Measurements from ENCODE around the gene MEGF11.

The MEGF11 gene

DNA sequence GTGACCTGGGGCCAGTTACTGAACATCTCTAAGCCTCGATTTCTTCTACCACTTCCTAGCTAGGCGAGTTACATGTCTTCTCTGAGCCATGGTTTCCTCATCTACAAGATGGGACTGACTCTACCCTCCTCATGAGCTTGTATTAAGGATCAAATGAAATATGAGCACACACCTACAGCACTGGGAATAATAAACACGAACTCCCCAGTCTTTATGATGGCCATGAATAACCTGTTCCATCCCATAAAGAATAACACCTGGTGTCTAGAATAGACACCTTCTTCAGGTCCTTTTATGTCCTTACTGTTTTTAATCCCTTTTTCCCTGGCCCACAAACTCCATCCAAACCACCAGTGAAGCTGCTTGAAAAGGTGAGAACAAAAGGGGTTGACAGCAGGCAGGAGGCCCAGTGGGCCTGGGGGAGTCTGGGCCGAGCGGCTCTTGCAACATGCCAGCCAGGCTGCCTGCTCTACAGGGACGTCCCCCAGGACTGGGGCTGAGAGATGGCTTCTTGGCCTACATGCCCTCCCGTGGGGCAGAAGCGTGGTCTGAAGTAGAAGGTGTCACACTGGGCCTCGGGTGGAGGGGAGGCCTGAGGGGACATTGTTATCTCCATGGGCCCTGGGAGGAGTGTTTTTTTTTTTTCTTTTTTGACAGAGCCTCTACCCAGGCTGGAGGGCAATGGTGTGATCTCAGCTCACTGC is 206.1 kb downstream of the MEGF11 start:
- no peaks in the 10 kb centered on the region for H3K36me3 ChIP-seq (ENCODE audit: control insufficient read depth, insufficient read depth, low read length)
- no peaks in the 10 kb centered on the region for H3K27me3 ChIP-seq (ENCODE audit: control insufficient read depth, insufficient read depth, low read length)
- no peak overlapping the region for H3K4me3 ChIP-seq (ENCODE audit: low read depth, low read length)
- no peaks in the 10 kb centered on the region for H3K9me3 ChIP-seq (ENCODE audit: control insufficient read depth, insufficient read depth, low read length)
- no peak overlapping the region for H3K9ac ChIP-seq (ENCODE audit: low read depth, low read length)
- peaks cover under 1% of the 10 kb centered on the region for H3K4me1 ChIP-seq (ENCODE audit: control insufficient read depth, insufficient read depth, low read length)

DNA sequence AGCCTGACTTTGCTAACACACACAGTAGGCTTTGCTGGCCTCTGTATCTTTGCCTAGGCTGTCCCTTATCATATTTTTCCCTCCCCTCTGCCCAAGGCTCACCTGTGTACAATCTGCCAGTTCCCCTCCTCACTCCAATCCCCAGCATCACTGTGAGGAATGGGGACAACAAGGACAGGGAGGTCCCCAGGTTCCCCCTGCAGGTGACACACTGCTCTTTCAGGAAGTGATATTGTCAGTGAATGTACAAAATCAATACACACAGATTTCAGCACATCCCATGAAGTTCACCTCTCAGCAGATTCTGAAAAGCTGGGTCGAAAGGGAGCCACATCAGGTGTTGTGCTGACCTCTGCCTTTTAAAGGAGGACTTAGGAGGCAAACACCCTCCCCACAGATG is 206.8 kb downstream of the MEGF11 start:
- H3K4me1 ChIP-seq (ENCODE audit: control insufficient read depth, insufficient read depth, low read length) = peaks cover 6% of the 10 kb centered on the region
- H3K4me3 ChIP-seq (ENCODE audit: low read depth, low read length) = no peak overlapping the region
- no peaks in the 10 kb centered on the region for H3K27me3 ChIP-seq (ENCODE audit: control insufficient read depth, insufficient read depth, low read length)

DNA sequence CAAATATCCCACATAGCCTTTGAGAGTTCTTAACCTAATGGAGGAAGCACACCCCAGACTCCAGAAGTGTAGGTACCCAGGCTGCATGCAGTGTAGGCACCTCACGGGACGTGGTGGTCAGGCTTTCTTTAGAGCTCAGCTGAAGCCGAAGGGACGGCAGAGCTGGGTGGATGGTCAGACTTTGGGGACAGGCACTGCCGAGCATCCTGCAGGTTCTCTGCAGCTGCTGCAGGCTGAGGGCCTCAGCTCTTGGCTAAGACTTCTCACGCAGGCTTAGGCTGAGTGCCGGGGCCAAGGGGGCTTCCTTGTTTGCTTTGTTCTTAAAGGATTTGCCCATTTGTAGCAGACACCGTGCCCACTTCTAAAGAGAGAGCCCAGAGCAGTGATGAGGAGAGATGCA is 207.2 kb downstream of the MEGF11 start:
- H3K4me1 ChIP-seq (ENCODE audit: control insufficient read depth, insufficient read depth, low read length) = peaks cover 9% of the 10 kb centered on the region
- no peaks in the 10 kb centered on the region for H3K27me3 ChIP-seq (ENCODE audit: control insufficient read depth, insufficient read depth, low read length)
- no peak overlapping the region for H3K4me3 ChIP-seq (ENCODE audit: low read depth, low read length)
- no peaks in the 10 kb centered on the region for H3K36me3 ChIP-seq (ENCODE audit: control insufficient read depth, insufficient read depth, low read length)
- H3K9me3 ChIP-seq (ENCODE audit: control insufficient read depth, insufficient read depth, low read length) = no peaks in the 10 kb centered on the region
- H3K9ac ChIP-seq (ENCODE audit: low read depth, low read length) = no peak overlapping the region

More for the DNA sequence above, 206.8 kb downstream of the MEGF11 start:
- Histone ChIP-seq H3K9ac (ENCODE audit: low read depth, low read length) (no peak overlapping the region), H3K9me3 (ENCODE audit: control insufficient read depth, insufficient read depth, low read length) (no peaks in the 10 kb centered on the region), H3K36me3 (ENCODE audit: control insufficient read depth, insufficient read depth, low read length) (no peaks in the 10 kb centered on the region)

DNA sequence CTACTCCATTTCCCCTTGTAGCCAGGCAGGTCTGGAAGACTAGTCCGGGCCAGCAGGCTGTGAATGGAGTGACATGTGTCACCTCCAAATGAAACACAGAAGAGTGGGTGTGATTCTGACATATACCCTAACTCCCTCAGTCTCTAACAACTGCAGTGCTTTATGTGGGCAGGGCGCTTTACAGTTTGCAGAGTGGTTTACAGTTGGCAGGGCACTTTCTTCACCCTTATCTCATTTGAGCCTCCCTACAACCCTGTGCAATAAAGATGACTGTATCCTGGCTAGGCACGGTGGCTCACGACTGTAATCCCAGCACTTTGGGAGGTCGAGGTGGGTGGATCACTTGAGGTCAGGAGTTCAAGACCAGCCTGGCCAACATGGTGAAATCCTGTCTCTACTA is 208.0 kb downstream of the MEGF11 start:
- Histone ChIP-seq H3K27me3 (ENCODE audit: control insufficient read depth, insufficient read depth, low read length) (no peaks in the 10 kb centered on the region), H3K4me3 (ENCODE audit: low read depth, low read length) (no peak overlapping the region), H3K9ac (ENCODE audit: low read depth, low read length) (no peak overlapping the region), H3K4me1 (ENCODE audit: control insufficient read depth, insufficient read depth, low read length) (peaks cover 16% of the 10 kb centered on the region), H3K36me3 (ENCODE audit: control insufficient read depth, insufficient read depth, low read length) (no peaks in the 10 kb centered on the region), H3K9me3 (ENCODE audit: control insufficient read depth, insufficient read depth, low read length) (no peaks in the 10 kb centered on the region)

DNA sequence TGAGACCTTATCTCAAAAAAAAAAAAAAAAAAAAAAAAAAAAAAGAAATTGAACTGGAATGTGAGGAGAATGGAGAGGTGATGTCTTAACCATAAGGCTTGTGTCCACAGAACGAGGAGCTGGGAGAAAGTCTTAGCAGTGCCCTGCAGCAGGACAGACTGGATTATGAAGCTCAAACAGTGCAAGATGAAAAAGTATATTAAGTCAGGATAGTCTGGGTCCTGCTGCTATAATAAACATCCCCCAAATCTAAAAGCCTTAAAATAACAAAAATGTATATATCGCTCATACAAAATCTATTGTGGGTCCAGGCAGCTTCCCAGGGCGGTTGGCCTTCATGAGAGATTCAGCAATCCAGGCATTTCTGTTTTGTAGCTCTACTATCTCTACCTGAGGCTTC is 208.7 kb downstream of the MEGF11 start:
- Histone ChIP-seq H3K36me3 (ENCODE audit: control insufficient read depth, insufficient read depth, low read length) (no peaks in the 10 kb centered on the region), H3K27me3 (ENCODE audit: control insufficient read depth, insufficient read depth, low read length) (no peaks in the 10 kb centered on the region), H3K4me1 (ENCODE audit: control insufficient read depth, insufficient read depth, low read length) (peaks cover 16% of the 10 kb centered on the region)

DNA sequence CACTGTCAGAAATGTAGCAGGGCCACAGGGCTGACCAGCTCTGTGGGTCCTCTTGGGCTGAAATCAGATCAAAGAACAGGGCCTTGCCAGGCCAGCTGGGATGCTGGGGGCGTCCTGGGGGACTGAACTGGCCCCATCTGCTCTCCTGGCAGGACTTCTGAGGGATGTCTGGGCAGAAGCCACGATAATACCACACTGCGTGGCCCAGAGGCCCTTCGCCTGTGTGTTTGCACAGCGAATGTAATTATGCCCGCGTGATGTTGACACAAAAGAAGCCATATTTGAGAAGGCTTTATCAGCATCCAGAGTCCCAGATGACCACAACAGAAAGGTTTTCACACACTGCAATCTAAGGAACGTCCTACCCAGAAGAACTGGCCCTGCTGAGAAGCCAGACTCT is 210.3 kb downstream of the MEGF11 start:
- Histone ChIP-seq H3K36me3 (ENCODE audit: control insufficient read depth, insufficient read depth, low read length) (no peaks in the 10 kb centered on the region), H3K9ac (ENCODE audit: low read depth, low read length) (no peak overlapping the region), H3K9me3 (ENCODE audit: control insufficient read depth, insufficient read depth, low read length) (no peaks in the 10 kb centered on the region), H3K27me3 (ENCODE audit: control insufficient read depth, insufficient read depth, low read length) (no peaks in the 10 kb centered on the region), H3K4me1 (ENCODE audit: control insufficient read depth, insufficient read depth, low read length) (peaks cover 27% of the 10 kb centered on the region), H3K4me3 (ENCODE audit: low read depth, low read length) (no peak overlapping the region)

More for the DNA sequence above, 208.7 kb downstream of the MEGF11 start:
- Histone ChIP-seq H3K4me3 (ENCODE audit: low read depth, low read length) (no peak overlapping the region), H3K9ac (ENCODE audit: low read depth, low read length) (no peak overlapping the region), H3K9me3 (ENCODE audit: control insufficient read depth, insufficient read depth, low read length) (no peaks in the 10 kb centered on the region)

DNA sequence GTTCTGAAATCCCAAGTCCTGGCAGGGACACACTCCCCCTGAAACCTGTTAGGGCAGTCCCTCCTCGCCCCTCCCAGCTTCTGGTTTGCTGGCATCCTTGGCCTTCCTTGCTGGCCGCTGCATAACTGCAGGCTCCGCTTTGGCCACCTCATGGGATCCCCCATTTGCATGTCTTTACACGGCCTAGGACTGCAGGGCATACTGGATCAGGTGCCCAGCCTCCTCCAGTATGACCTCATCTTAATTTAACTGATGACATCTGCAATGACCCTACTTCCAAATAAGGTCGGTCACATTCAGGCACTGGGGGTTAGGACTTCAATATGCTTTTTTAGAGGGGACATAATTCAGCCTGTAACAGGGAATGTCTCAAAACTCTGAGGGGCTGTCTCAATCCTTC is 210.9 kb downstream of the MEGF11 start:
- Histone ChIP-seq H3K36me3 (ENCODE audit: control insufficient read depth, insufficient read depth, low read length) (no peaks in the 10 kb centered on the region), H3K4me3 (ENCODE audit: low read depth, low read length) (no peak overlapping the region), H3K9me3 (ENCODE audit: control insufficient read depth, insufficient read depth, low read length) (no peaks in the 10 kb centered on the region), H3K27me3 (ENCODE audit: control insufficient read depth, insufficient read depth, low read length) (no peaks in the 10 kb centered on the region), H3K4me1 (ENCODE audit: control insufficient read depth, insufficient read depth, low read length) (peaks cover 27% of the 10 kb centered on the region), H3K9ac (ENCODE audit: low read depth, low read length) (no peak overlapping the region)

DNA sequence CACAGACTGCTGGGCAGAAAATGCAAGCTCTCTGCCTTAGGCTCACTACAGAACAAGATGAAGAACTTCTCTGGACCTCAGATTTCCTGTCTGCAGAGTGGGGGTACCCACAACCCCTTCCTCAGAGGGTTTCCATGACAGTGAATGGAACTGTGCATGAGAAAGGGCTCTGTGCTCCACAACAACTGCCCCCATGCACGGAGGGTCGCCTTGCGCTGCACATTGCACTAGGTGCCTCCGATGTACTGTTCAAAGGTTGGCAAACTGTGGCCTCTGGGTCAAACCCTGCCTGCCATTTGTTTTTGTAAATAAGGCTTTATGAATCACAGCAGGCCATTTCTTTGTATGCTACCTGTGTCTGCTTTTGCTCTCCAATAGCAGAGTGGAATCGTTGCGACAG is 212.3 kb downstream of the MEGF11 start:
- H3K36me3 ChIP-seq (ENCODE audit: control insufficient read depth, insufficient read depth, low read length) = no peaks in the 10 kb centered on the region
- H3K4me1 ChIP-seq (ENCODE audit: control insufficient read depth, insufficient read depth, low read length) = peaks cover 27% of the 10 kb centered on the region
- no peaks in the 10 kb centered on the region for H3K9me3 ChIP-seq (ENCODE audit: control insufficient read depth, insufficient read depth, low read length)
- no peaks in the 10 kb centered on the region for H3K27me3 ChIP-seq (ENCODE audit: control insufficient read depth, insufficient read depth, low read length)
- no peak overlapping the region for H3K9ac ChIP-seq (ENCODE audit: low read depth, low read length)
- H3K4me3 ChIP-seq (ENCODE audit: low read depth, low read length) = no peak overlapping the region

DNA sequence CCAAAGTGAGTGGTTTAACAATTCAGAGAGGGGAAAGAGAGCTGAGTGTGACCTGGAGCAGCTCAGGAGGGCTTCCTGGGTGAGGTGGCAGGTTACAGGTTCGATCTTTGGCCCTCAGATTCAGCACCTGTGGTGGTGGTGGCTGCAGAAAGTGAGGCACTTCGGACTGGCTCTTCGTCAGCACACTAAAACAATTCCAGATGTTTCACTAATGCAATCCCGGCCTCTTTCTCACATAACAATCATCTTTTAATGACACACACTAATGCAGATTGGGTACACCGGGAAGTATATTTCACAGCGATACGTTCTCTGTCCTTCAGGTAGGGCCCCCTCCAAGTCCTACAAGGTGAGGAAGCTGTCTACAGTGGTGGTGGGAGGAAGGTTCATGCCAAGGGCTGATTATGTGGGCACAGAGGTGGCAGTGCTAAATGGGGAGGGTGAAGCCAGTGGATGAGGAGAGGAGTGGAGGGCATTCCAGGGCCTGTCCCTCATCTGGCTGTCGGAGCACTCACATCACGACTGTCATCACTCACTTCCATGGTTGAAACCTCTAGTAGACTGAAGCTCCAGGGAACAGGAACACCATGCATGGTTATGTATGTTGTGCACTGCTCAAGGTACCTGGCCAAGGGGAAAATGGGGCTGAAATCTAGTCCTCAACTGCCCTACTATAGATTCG is 213.2 kb downstream of the MEGF11 start:
- no peak overlapping the region for H3K9ac ChIP-seq (ENCODE audit: low read depth, low read length)
- no peaks in the 10 kb centered on the region for H3K9me3 ChIP-seq (ENCODE audit: control insufficient read depth, insufficient read depth, low read length)
- peaks cover 27% of the 10 kb centered on the region for H3K4me1 ChIP-seq (ENCODE audit: control insufficient read depth, insufficient read depth, low read length)
- H3K27me3 ChIP-seq (ENCODE audit: control insufficient read depth, insufficient read depth, low read length) = no peaks in the 10 kb centered on the region
- no peaks in the 10 kb centered on the region for H3K36me3 ChIP-seq (ENCODE audit: control insufficient read depth, insufficient read depth, low read length)
- no peak overlapping the region for H3K4me3 ChIP-seq (ENCODE audit: low read depth, low read length)

DNA sequence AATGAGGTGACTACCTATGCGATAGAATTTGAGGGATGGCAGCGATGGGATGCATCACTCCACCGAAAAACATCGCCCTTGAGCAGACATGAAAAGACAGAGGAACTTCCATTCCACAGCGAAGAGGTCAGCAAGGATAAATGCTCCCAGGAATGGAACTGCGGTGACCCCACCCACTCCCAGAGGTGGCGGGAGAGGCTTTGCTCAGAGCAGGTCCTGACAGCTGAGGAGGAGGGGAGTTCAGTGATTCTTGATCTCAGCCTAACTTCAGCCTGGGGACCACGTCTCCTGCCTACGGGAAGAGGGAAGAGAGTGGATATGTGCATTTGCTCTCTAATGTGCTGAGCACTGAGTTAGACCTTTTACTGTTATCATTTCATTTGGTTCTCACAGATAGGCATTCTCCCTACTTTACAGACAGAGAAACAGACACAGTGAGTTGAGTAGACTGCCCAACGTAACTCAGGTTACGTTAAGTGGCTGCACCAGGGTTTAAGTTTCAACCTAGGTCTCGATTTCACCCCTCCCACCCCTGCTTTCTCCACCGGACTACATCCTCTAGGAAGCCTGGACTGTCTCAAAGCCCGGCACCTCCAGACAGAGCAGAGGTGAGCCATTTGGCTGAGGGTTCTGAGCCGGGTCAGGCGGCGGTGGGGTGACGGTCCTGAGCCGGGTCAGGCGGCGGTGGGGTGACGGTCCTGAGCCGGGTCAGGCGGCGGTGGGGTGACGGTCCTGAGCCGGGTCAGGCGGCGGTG is 214.3 kb downstream of the MEGF11 start:
- H3K4me1 ChIP-seq (ENCODE audit: control insufficient read depth, insufficient read depth, low read length) = peaks cover 27% of the 10 kb centered on the region
- H3K9ac ChIP-seq (ENCODE audit: low read depth, low read length) = no peak overlapping the region
- no peaks in the 10 kb centered on the region for H3K27me3 ChIP-seq (ENCODE audit: control insufficient read depth, insufficient read depth, low read length)
- H3K36me3 ChIP-seq (ENCODE audit: control insufficient read depth, insufficient read depth, low read length) = no peaks in the 10 kb centered on the region
- H3K4me3 ChIP-seq (ENCODE audit: low read depth, low read length) = no peak overlapping the region
- H3K9me3 ChIP-seq (ENCODE audit: control insufficient read depth, insufficient read depth, low read length) = peaks cover 2% of the 10 kb centered on the region

DNA sequence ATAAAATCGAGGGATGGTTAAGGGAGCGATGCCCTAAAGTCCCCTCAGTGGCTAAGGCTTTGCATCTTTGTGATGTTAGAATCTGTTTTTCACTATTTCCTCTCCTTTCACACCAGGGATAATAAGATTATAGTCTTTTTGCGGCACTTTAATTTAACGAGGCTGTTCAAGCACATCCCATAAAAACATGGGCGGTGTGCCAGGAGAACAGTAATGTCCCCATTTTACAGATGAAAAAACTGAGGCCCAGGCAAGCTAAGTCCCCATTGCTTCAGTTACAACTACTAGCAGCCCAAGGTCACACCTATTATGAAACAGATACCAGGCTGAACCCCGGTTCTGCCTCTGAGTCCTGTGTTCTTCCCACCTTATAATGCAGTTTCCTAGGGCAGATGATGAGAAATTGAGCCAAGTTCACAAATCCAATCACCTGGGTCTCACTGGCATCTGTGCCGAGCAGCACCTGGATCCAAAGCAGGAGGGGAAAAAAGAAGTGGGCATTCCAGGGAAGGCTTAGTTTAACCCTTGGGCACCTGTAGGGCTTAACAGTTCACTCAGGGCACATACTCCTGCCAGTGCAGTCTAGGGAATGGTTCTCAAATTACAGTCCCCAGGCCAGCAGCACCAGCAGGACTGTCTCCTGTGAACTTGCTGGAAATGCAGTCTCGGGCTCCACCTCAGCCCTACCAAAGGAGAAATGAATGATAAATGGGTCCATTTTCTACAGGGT is 215.0 kb downstream of the MEGF11 start:
- H3K9ac ChIP-seq (ENCODE audit: low read depth, low read length) = no peak overlapping the region
- H3K4me3 ChIP-seq (ENCODE audit: low read depth, low read length) = no peak overlapping the region
- H3K4me1 ChIP-seq (ENCODE audit: control insufficient read depth, insufficient read depth, low read length) = peaks cover 27% of the 10 kb centered on the region
- H3K9me3 ChIP-seq (ENCODE audit: control insufficient read depth, insufficient read depth, low read length) = peaks cover 2% of the 10 kb centered on the region
- no peaks in the 10 kb centered on the region for H3K27me3 ChIP-seq (ENCODE audit: control insufficient read depth, insufficient read depth, low read length)
- no peaks in the 10 kb centered on the region for H3K36me3 ChIP-seq (ENCODE audit: control insufficient read depth, insufficient read depth, low read length)
